ENCODE results near the gene SAE1.
"Not testable (repeated sequence)": the region's sequence is repeated elsewhere in the genome, so short reads cannot be mapped to it uniquely, and the experiment has no call there.

Gene SAE1

DNA sequence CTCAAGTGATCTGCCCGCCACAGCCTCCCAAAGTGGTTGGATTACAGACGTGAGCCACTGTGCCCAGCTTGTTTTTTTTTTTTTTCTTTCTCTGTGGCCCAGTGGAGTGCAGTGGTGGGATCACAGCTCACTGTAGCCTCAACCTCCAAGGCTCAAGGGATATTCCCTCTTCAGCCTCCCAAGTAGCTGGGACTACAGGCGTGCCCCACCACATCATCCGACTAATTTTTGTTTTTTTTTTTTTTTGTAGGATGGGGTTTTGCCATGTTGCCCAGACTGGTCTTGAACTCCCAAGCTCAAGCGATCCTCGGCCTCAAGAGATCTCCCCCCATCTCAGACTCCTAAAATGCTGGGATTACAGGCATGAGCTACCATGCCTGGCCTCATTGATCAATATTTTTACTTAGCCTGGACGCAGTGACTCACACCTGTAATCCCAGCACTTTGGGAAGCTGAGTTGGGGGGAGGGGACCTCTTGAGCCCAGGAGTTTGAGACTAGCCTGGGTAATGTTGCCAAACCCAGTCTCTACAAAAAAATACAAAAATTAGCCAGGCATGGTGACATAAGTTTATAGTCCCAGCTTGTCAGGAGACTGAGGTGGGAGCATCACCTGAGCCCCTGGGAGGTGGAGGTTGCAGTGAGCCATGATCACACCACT is 1.7 kb downstream of the SAE1 start:
- no peak for DNase-seq

GRCh38 chr19:47133021-47133471 is 2.4 kb downstream of the SAE1 start:
- DNase-seq: no peak

GRCh38 chr19:47134545-47134944 is 3.9 kb downstream of the SAE1 start:
- DNase-seq: no peak

- DNase-seq: no peak
Observed at GRCh38 chr19:47135156-47135555, 4.5 kb downstream of the SAE1 start.

DNA sequence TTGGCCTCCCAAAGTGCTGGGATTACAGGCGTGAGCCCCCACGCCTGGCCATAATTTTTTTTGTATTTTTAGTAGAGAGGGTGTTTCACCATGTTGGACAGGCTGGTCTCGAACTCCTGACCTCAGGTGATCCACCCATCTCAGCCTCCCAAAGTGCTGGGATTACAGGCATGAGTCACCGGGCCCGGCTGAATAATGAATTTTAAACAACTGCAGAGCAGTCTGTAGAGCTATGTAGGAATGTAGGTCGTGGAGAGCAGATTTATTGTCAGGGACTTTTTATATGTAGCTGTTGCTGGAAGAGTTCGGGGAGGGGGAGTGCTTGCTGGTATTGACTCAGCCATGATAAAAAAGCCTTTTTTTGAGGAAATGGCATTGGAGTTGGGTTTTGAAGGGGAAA is 10.6 kb downstream of the SAE1 start:
- not testable (repeated sequence) for DNase-seq

DNA sequence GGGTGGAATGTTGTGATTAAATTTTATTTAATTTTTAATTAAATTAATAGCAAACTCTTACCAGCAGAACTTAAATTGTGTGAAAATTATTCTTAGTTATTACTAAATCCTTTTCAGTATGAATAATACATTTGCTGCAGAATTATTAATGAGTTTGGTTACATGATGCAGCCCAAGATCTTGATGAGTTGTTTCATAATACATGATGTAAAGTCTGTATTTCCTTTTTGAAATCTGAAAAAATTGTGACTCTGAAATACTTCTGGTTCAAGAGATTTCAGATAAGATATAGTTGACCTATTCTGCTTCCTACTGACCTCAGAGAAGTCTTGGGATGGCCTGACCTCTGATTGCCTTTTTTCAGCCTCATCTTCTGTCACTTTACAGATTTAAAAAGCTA is 11.1 kb downstream of the SAE1 start:
- peak; percentile 25 for DNase-seq

DNA sequence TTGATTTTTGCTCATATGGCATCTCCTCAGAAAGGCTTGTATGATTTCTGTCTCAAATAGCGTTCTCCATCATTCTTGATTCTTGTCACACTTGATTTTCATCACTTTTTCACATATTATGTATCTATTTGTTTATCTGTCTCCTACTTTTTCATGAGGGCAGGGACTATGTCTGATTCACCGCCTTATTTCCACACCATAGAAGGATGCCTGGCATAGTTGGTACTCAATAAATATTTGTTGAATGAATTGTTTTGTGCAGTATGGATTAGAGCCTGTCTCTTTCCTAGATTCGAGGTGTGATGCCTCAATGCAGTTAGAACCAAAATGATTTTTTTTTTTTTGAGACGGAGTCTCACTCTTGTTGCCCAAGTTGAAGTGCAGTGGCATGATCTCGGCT is 12.1 kb downstream of the SAE1 start:
- no peak for DNase-seq

DNA sequence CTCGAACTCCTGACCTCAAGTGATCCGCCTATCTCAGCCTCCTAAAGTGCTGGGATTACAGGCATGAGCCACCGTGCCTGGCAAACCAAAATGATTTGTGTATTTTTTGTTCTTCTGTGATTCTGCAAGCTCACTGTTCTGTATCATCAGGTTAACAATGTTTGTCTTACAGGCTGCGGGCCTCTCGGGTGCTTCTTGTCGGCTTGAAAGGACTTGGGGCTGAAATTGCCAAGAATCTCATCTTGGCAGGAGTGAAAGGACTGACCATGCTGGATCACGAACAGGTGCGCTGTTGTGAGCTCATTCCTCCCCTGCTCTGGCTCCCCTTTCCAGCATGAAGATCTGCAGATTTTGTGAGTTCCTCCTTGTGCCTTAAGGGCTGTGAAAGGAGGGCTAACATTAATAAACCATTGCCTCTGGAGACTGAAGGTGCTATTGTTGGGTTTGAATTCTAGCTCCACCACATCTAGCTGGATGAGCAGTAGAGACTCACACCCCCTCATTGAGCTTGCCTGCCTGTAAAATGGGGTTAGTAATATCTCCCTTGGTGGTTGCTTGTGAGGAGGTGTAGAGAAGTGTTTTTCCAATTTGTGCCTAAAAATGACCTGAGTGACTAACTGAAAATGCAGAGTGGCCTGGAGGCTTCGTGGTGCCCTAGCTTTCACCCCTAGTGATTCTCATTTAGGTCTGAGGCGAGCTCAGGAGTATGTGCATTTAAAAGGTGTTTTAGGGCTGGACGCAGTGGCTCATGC is 12.9 kb downstream of the SAE1 start:
- DNase-seq: no peak

GRCh38 chr19:47144630-47145029 is 14.0 kb downstream of the SAE1 start:
- no peak for DNase-seq

DNA sequence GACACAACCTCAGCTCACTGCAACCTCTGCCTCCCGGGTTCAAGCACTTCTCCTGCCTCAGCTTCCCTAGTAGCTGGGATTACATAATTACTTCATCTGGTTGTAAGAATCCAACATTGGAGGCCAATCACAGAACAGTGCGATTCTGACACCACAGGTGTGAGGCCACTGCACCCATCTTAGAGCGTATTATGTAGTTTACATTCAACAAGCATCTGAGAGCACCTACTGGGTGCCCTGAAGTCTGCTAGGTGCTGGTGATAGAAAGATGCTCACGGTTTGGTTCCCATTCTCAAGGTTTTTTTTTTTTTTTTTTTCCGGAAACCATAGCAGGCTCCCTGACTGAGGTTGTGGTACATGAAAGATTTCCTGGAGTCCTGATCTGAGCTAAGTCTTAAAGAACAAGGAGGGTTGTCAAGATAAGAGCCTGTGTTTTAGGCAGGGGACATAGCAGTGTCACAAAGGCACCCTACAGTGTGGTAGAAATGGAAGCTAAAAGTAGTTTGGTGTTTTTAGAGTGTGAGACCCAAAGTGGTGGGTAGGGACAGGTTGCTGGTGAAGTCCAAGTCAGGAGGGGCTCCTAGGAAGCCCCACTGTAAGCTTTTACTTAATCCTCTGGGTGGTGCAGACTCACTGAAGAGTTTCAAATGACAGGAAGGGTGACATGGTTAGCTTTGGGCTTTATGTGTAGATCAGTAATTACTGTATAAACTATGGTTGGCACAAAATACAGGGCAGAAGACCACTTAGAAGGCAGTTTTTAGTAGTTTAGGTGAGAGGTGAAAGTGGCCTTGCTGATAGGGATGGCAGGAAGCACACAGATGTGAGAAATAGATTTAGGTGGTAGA is 15.2 kb downstream of the SAE1 start:
- no peak for DNase-seq

DNA sequence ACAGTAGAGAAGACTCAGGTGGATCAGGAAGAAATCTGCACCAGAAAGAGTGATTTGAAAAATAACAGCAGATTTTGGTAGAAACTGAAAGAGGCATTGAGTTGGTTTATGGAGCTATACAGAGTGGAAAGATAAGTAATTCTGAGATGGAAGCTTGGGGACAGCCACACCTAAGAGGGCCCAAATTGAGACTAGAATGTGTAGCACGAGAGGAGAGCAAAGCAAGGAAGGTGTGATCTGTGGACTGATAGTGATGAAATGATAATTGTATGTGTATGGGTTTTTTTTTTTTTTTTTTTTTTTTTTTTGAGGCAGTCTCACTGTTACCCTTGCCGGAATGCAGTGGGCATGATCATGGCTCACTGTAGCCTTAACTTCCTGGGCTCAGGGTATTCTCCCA is 16.3 kb downstream of the SAE1 start:
- DNase-seq: no peak

- peak; percentile 44 for DNase-seq
Observed at GRCh38 chr19:47151627-47152026, 21.0 kb downstream of the SAE1 start.

- no peak for DNase-seq
Observed at GRCh38 chr19:47152205-47152604, 21.6 kb downstream of the SAE1 start.

DNA sequence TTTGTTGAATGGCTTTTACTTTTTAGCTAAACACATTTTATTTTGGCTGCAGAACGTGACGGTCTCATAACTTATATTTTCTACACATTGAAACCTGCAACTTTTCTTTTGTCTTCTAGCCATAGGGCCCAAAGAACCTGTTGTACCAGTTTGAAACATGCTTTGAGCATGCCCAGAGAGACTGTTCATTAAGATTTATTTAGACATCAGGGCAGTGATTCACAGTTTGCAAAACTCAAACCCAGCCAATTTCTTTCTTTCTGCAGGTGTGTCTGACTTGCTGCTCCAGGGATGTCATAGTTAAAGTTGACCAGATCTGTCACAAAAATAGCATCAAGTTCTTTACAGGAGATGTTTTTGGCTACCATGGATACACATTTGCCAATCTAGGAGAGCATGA is 22.0 kb downstream of the SAE1 start:
- no peak for DNase-seq

DNA sequence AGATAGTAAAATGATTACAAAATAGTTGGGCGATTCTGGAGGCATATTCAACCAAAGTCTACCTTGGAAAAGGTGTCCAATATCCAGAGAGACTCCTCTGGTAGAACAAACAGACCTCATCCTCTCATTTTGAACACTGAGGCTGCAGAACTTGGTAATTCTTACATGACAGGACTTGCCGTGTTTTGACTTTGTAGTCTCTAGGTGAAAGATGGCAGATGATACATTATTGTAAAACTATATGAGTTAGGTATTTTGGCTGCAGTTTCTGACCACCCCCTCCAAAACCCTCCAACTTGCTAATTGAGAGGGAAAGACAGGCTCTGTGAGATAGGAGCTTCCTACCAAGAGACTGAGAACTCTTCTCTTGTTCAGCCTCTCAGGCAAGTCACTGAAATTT is 22.6 kb downstream of the SAE1 start:
- no peak for DNase-seq

- no peak for DNase-seq
Observed at GRCh38 chr19:47155148-47155547, 24.5 kb downstream of the SAE1 start.

DNA sequence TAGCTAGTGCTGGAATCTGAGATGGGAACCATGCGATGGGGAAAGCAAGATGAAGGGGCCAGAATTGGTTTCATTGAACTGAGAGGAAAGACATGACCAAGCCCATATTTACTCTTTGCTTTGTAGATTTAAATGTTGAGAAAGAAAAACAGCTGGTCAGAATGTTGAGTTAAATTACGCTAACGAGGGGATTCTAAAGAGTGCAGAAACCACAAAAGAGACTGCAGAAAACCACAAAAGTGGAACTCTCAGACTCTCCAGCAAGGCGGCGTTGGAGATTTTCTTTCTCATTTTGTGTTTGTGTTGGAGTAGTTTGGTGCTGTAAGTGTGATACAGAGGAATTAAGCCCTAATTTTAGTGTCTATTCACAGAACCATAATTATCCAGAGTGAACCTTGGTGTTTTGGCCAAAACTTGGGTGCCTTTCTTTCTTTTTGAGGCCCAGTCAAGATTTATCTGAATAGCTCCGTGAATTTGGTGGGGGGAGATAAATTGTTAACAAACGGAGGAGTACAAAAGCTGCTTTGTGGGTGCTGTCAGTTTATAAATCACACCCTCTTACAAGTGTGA is 26.3 kb downstream of the SAE1 start:
- peak; percentile 67 for DNase-seq

DNA sequence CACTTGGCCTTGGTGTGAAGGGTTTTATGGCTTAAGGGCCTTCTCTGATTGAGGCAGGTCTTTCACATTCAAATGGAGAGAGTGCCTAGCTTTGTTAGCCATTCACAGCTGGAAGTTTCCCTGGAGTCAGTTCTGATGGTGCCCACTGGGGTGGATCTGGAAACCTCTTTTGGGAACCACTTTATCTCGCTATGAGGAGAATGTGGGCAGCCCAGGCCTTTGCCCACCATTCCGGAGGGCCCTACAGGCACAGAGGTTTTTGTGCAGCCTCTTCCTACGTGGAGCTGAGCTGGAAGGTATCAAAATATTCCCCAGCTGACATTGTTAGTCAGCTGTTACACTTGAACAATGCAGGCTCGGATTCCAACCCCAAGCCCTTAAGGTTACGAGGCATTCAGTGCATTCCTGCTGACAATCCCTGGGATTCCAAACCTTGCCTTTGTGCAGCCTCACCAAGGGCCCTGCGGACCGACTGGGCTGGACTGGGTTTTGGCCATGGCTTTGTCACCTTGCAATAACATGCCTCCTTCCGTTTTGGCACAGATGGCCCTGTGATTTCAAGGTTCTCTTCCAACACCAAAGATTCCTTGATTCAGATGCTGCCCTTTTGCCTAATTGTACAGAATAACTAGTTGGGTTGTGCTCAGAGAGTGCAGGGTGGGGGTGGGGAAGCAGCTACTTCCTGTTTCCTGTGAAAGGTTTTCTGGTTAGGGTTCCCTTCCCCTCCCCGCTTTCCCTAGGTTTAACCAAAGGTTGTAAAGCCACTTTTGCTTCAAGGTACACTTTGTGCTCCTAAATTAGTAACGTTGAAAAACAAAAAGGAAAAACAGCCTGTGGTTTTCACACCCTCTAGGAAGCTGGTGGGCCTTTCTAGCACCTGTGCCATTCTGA is 27.0 kb downstream of the SAE1 start:
- DNase-seq: peak; percentile 66

- DNase-seq: no peak
Observed at GRCh38 chr19:47158367-47158791, 27.7 kb downstream of the SAE1 start.

DNA sequence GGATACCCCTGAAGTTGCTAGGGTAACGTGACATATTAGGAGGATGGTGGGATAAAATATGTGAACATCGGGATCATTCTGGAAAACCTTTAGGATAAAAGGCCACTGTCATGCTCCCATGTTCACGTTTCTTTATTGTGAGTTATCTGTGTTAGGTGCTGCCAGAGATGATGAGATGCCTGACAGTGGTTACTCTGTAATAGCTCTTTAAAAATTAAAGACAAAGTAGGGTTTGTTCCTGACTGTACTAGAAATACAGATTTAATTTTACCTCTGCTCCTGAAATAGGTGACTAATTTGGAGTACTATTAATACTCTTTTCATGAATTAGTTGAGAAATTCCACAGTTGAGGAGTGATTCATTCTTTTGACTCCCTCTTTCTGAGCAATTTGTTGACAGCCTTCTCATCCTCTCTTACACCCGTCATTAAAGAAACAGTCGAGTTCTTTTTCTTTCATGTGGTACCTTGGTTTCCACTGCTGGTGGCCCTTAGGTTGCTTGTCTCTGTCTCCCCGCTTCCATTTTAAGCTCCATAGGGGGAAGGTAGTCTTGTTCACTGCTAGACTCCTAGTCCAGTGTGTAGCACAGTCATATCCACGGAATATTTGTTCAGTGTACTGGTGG is 28.4 kb downstream of the SAE1 start:
- DNase-seq: no peak

DNA sequence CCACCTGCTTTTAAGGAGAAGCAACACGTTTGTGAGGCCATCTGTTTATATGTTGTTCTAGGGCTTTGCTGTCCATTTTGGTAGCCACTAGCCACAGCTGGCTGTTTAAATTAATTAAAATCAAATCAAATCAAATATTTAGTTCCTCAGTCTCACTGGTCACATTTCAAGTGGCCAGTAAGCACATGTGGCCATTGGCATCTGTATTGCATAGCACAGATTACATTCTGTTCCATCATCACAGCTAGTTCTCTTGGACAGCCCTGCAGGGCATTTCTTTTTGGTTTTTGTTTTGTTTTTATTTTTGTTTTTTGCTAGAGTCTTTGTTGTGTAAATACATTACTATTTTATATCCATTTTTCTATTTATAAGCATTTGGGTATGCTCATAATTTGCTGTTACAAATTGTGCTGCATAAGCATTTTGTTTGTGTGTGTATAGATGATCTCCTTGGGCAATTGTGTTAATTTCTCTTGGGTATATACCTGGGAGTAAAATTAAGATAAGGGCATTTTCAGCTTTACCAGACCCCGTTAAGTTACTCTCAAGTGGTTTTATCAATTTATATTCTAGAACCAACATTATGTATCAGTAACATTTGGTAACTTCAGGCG is 31.3 kb downstream of the SAE1 start:
- DNase-seq: no peak

Data from hematopoietic multipotent progenitor cell treated with erythropoietin and hydrocortisone succinate and interleukin-3 and kit ligand, for 6 days (in vitro differentiated cells).